Mucosa of stomach (tissue), 1 donor: Measurements from ENCODE around the gene ADAMTS6.
A peak's percentile ranks its signal among the peaks of the same experiment; 100 is the strongest.

Source experiments
- H3K27me3 ChIP-seq: one replicate; pipeline ENCODE4 v1.7.0; 2013; ENCODE audit warnings: mild to moderate bottlenecking, low read length; ENCODE audit not compliant: control insufficient read depth, insufficient read depth
- H3K36me3 ChIP-seq: one replicate; pipeline ENCODE4 v1.7.0; 2013; ENCODE audit warnings: low read length; ENCODE audit not compliant: control insufficient read depth, insufficient read depth
- H3K4me1 ChIP-seq: one replicate; pipeline ENCODE4 v1.7.0; 2013; ENCODE audit warnings: mild to moderate bottlenecking, low read length; ENCODE audit not compliant: control insufficient read depth, insufficient read depth
- H3K4me3 ChIP-seq: one replicate; pipeline ENCODE4 v1.7.0; 2013; ENCODE audit warnings: low read length
- H3K9ac ChIP-seq: one replicate; pipeline ENCODE4 v1.7.0; 2013; ENCODE audit warnings: mild to moderate bottlenecking, low read length, moderate library complexity
- H3K9me3 ChIP-seq: one replicate; pipeline ENCODE4 v1.7.0; 2013; ENCODE audit warnings: mild to moderate bottlenecking, low read length, moderate library complexity; ENCODE audit not compliant: control insufficient read depth
- donor health status: Pancreatic carcinoma.

The ADAMTS6 gene

GRCh38 chr5:65121880-65122436 is 359.8 kb downstream of the ADAMTS6 start:
- Histone ChIP-seq H3K4me3 (no peak overlapping the region), H3K27me3 (no peaks in the 10 kb centered on the region), H3K9ac (no peak overlapping the region), H3K9me3 (no peaks in the 10 kb centered on the region), H3K36me3 (no peaks in the 10 kb centered on the region), H3K4me1 (no peaks in the 10 kb centered on the region)

GRCh38 chr5:65120371-65120967 is 361.3 kb downstream of the ADAMTS6 start:
- Histone ChIP-seq H3K9me3 (no peaks in the 10 kb centered on the region), H3K4me1 (no peaks in the 10 kb centered on the region), H3K36me3 (no peaks in the 10 kb centered on the region), H3K27me3 (no peaks in the 10 kb centered on the region), H3K4me3 (no peak overlapping the region), H3K9ac (no peak overlapping the region)

GRCh38 chr5:65117525-65117924 is 364.2 kb downstream of the ADAMTS6 start:
- no peaks in the 10 kb centered on the region for H3K9me3 ChIP-seq
- no peak overlapping the region for H3K4me3 ChIP-seq
- H3K27me3 ChIP-seq: no peaks in the 10 kb centered on the region
- no peaks in the 10 kb centered on the region for H3K36me3 ChIP-seq
- no peaks in the 10 kb centered on the region for H3K4me1 ChIP-seq
- H3K9ac ChIP-seq: no peak overlapping the region

- H3K4me3 ChIP-seq: no peak overlapping the region
- H3K9ac ChIP-seq: no peak overlapping the region
- no peaks in the 10 kb centered on the region for H3K36me3 ChIP-seq
These were observed 367.9 kb downstream of the ADAMTS6 start for GRCh38 chr5:65113771-65114170.

GRCh38 chr5:65111961-65112658 is 369.6 kb downstream of the ADAMTS6 start:
- Histone ChIP-seq H3K27me3 (no peaks in the 10 kb centered on the region), H3K9ac (no peak overlapping the region), H3K36me3 (no peaks in the 10 kb centered on the region), H3K4me1 (no peaks in the 10 kb centered on the region), H3K9me3 (no peaks in the 10 kb centered on the region), H3K4me3 (no peak overlapping the region)

More at GRCh38 chr5:65113771-65114170, 367.9 kb downstream of the ADAMTS6 start:
- H3K27me3 ChIP-seq: no peaks in the 10 kb centered on the region
- H3K4me1 ChIP-seq: no peaks in the 10 kb centered on the region
- H3K9me3 ChIP-seq: no peaks in the 10 kb centered on the region

GRCh38 chr5:65108786-65109743 is 372.7 kb downstream of the ADAMTS6 start:
- Histone ChIP-seq H3K27me3 (no peaks in the 10 kb centered on the region), H3K9ac (no peak overlapping the region), H3K36me3 (no peaks in the 10 kb centered on the region), H3K4me3 (no peak overlapping the region), H3K9me3 (no peaks in the 10 kb centered on the region), H3K4me1 (no peaks in the 10 kb centered on the region)

GRCh38 chr5:65105301-65105700 is 376.4 kb downstream of the ADAMTS6 start:
- Histone ChIP-seq H3K36me3 (no peaks in the 10 kb centered on the region), H3K9ac (no peak overlapping the region), H3K4me1 (peaks cover 6% of the 10 kb centered on the region), H3K27me3 (no peaks in the 10 kb centered on the region), H3K9me3 (no peaks in the 10 kb centered on the region), H3K4me3 (no peak overlapping the region)

GRCh38 chr5:65104831-65105230 is 376.9 kb downstream of the ADAMTS6 start:
- Histone ChIP-seq H3K9ac (no peak overlapping the region), H3K9me3 (no peaks in the 10 kb centered on the region), H3K4me1 (peaks cover 6% of the 10 kb centered on the region), H3K4me3 (no peak overlapping the region), H3K36me3 (no peaks in the 10 kb centered on the region), H3K27me3 (no peaks in the 10 kb centered on the region)

- no peaks in the 10 kb centered on the region for H3K9me3 ChIP-seq
- no peaks in the 10 kb centered on the region for H3K36me3 ChIP-seq
- no peak overlapping the region for H3K4me3 ChIP-seq
- H3K4me1 ChIP-seq: peaks cover 6% of the 10 kb centered on the region
- H3K27me3 ChIP-seq: no peaks in the 10 kb centered on the region
- H3K9ac ChIP-seq: peak overlapping the region; percentile 86
These were observed 377.8 kb downstream of the ADAMTS6 start for GRCh38 chr5:65103756-65104440.

- Histone ChIP-seq H3K27me3 (no peaks in the 10 kb centered on the region), H3K9me3 (no peaks in the 10 kb centered on the region), H3K4me1 (peaks cover 6% of the 10 kb centered on the region), H3K9ac (peak overlapping the region; percentile 86), H3K36me3 (no peaks in the 10 kb centered on the region), H3K4me3 (no peak overlapping the region)
These were observed 378.6 kb downstream of the ADAMTS6 start for GRCh38 chr5:65102976-65103711.

GRCh38 chr5:65102371-65102975 is 379.2 kb downstream of the ADAMTS6 start:
- H3K36me3 ChIP-seq: no peaks in the 10 kb centered on the region
- H3K27me3 ChIP-seq: no peaks in the 10 kb centered on the region
- peaks cover 6% of the 10 kb centered on the region for H3K4me1 ChIP-seq
- no peak overlapping the region for H3K4me3 ChIP-seq
- no peaks in the 10 kb centered on the region for H3K9me3 ChIP-seq
- H3K9ac ChIP-seq: peak overlapping the region; percentile 51
